Measurements from ENCODE around the gene ATXN1. TPM values are rescaled to one million over a fixed set of nuclear protein-coding genes. Genes with fewer than 3 reads are reported as not detected.

Gene ATXN1
- total RNA-seq, 1 experiment from 2014 or later: 27.0 TPM

DNA sequence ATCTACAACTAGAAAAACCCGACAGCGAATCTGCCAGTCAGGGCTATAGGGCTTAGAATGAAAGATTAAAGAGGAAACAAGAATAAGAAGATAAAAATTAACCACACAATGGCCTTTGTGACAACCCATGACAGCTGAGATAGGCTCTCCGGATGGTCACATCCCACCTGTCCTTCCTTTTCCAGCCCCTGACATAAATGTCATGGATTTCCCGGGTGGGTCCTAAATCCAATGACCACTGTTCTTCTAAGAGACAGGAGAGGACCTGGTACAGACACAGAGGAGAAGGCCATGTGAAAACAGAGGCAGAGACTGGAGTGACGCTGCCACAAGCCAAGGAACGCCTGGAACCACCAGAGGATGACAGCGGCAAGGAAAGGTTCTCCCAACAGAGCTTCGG lies 41.8 kb downstream of the ATXN1 start:
- H3F3A ChIP-seq (ENCODE audit: low read length, unreplicated experiment): no peaks in the 10 kb centered on the region
- TF ChIP-seq EZH2 (IDR thresholded peaks at IDR 0.05; ENCODE audit: low read length, unreplicated experiment) (no peak), EZH2phosphoT487 (IDR thresholded peaks at IDR 0.05; ENCODE audit: borderline replicate concordance, low read length) (no peak)
- TF ChIP-seq, protein P1, sequence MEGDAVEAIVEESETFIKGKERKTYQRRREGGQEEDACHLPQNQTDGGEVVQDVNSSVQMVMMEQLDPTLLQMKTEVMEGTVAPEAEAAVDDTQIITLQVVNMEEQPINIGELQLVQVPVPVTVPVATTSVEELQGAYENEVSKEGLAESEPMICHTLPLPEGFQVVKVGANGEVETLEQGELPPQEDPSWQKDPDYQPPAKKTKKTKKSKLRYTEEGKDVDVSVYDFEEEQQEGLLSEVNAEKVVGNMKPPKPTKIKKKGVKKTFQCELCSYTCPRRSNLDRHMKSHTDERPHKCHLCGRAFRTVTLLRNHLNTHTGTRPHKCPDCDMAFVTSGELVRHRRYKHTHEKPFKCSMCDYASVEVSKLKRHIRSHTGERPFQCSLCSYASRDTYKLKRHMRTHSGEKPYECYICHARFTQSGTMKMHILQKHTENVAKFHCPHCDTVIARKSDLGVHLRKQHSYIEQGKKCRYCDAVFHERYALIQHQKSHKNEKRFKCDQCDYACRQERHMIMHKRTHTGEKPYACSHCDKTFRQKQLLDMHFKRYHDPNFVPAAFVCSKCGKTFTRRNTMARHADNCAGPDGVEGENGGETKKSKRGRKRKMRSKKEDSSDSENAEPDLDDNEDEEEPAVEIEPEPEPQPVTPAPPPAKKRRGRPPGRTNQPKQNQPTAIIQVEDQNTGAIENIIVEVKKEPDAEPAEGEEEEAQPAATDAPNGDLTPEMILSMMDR (conservative IDR thresholded peaks at IDR 0.05; ENCODE audit: low read depth, low read length): no peak
- intact Hi-C loops (cut with micrococcal nuclease): no loop called here
- no peak for DNase-seq
- H2AFZ ChIP-seq (ENCODE audit: low read length): no peak overlapping the region
- H3K27me3 ChIP-seq (ENCODE audit: low read length): no peaks in the 10 kb centered on the region
- POLR2A ChIA-PET (ENCODE audit: unreplicated experiment): no interaction called here
- H3K9ac ChIP-seq (ENCODE audit: low read length): no peak overlapping the region
- peak overlapping the region; percentile 30; the same call in 1 of the 2 replicates for H3K27ac ChIP-seq (ENCODE audit: low read length)
- H3K4me3 ChIP-seq (ENCODE audit: low read length): no peak overlapping the region
- peaks cover 81% of the 10 kb centered on the region for H3K79me2 ChIP-seq (ENCODE audit: low read length)
- no TSS peak for BruUV-seq (replicated peaks)
- peaks cover 46% of the 10 kb centered on the region for H3K4me1 ChIP-seq (ENCODE audit: insufficient read depth, low read length)
- no peak for ATAC-seq
- H3K36me3 ChIP-seq (ENCODE audit: low read depth, low read length): no peaks in the 10 kb centered on the region
- no peaks in the 10 kb centered on the region for H4K20me1 ChIP-seq (ENCODE audit: low read length)
- H3K4me2 ChIP-seq (ENCODE audit: low read length): no peak overlapping the region
- CTCF ChIA-PET: no interaction called here
- no peaks in the 10 kb centered on the region for H3K9me3 ChIP-seq (ENCODE audit: low read length)
- H3K9me2 ChIP-seq (replicated peaks; ENCODE audit: low read length): no peaks in the 10 kb centered on the region

DNA sequence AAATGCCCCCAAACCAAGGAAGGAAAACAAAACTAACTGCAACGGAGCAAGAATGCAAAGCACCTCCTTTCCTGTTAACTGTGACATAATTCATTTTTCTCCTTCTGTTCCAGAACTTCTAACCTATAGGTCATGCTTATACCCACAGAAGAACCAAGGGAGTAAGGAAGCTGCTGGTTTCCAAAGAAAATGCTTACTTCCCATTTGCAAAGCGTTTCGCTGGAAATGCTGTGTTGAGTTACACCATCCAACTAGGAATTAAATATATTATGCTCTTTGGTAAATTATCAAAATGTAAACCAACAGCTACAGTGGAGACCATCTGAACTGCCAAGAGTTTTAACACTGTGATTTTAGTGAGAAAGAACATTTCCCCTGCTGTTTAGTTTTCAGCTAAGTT lies 42.9 kb downstream of the ATXN1 start:
- Histone ChIP-seq H3F3A (ENCODE audit: low read length, unreplicated experiment) (peaks cover 1% of the 10 kb centered on the region), H3K9ac (ENCODE audit: low read length) (peak overlapping the region; percentile 7; the same call in 1 of the 2 replicates), H2AFZ (ENCODE audit: low read length) (no peak overlapping the region), H3K4me1 (ENCODE audit: insufficient read depth, low read length) (peaks cover 44% of the 10 kb centered on the region), H3K4me2 (ENCODE audit: low read length) (peak overlapping the region; percentile 13; the same call in 1 of the 2 replicates), H3K9me3 (ENCODE audit: low read length) (no peaks in the 10 kb centered on the region), H3K9me2 (replicated peaks; ENCODE audit: low read length) (no peaks in the 10 kb centered on the region), H4K20me1 (ENCODE audit: low read length) (no peaks in the 10 kb centered on the region), H3K36me3 (ENCODE audit: low read depth, low read length) (no peaks in the 10 kb centered on the region), H3K27ac (ENCODE audit: low read length) (peak overlapping the region; percentile 30), H3K4me3 (ENCODE audit: low read length) (no peak overlapping the region), H3K27me3 (ENCODE audit: low read length) (no peaks in the 10 kb centered on the region), H3K79me2 (ENCODE audit: low read length) (peaks cover 77% of the 10 kb centered on the region)
- intact Hi-C loops (cut with micrococcal nuclease): no loop called here
- CTCF ChIA-PET: no interaction called here
- ATAC-seq: no peak
- no peak for DNase-seq
- TF ChIP-seq, protein P1 (conservative IDR thresholded peaks at IDR 0.05; ENCODE audit: low read depth, low read length): no peak
- TF ChIP-seq EZH2phosphoT487 (IDR thresholded peaks at IDR 0.05; ENCODE audit: borderline replicate concordance, low read length) (no peak), EZH2 (IDR thresholded peaks at IDR 0.05; ENCODE audit: low read length, unreplicated experiment) (no peak)
- no TSS peak for BruUV-seq (replicated peaks)
- POLR2A ChIA-PET (ENCODE audit: unreplicated experiment): interaction anchor here (0.5 kb wide), 1 partner anchor 11 kb away, joined by 3 read pairs; no protein-coding TSS in a partner anchor

DNA sequence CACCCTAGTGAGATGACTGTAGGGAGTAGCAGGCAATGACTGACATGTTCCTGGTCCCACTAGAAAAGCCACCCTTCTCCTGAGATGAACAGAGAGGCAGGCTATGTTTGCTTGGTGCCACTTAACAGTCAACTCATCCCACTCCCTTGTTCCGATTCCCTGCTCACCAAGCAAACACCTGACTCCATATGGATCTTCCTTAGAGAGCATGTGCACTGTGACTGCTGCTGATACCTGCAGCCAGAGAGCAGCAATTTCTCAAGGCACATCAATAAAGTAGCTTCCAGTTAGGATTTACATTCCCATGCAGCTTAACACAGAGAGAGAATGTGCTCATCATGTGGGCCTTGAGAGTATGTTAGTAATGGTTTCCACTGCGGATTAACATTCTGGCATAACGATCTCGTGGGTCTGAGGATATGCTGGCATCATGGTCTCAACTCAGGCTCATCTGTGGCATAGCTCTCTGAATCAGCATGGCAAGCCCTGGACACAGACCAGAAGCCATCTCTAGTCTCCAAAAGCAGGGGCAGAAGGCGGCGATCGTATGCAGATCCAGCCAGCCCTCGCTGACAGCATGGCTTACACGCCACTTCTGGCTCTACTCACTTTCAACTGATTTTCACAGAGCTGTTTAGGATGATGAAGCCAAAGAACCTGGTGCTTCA lies 43.9 kb downstream of the ATXN1 start:
- POLR2A ChIA-PET (ENCODE audit: unreplicated experiment): no interaction called here

More for the DNA sequence above, 43.9 kb downstream of the ATXN1 start:
- H4K20me1 ChIP-seq (ENCODE audit: low read length): no peaks in the 10 kb centered on the region
- H3K9ac ChIP-seq (ENCODE audit: low read length): no peak overlapping the region
- CTCF ChIA-PET: no interaction called here
- peaks cover 11% of the 10 kb centered on the region for H3F3A ChIP-seq (ENCODE audit: low read length, unreplicated experiment)
- H3K4me1 ChIP-seq (ENCODE audit: insufficient read depth, low read length): peaks cover 43% of the 10 kb centered on the region
- H2AFZ ChIP-seq (ENCODE audit: low read length): no peak overlapping the region
- intact Hi-C loops (cut with micrococcal nuclease): no loop called here
- no peaks in the 10 kb centered on the region for H3K27me3 ChIP-seq (ENCODE audit: low read length)
- H3K9me2 ChIP-seq (replicated peaks; ENCODE audit: low read length): no peaks in the 10 kb centered on the region
- ATAC-seq: no peak
- no peaks in the 10 kb centered on the region for H3K9me3 ChIP-seq (ENCODE audit: low read length)
- DNase-seq: no peak
- no peaks in the 10 kb centered on the region for H3K36me3 ChIP-seq (ENCODE audit: low read depth, low read length)
- TF ChIP-seq EZH2phosphoT487 (IDR thresholded peaks at IDR 0.05; ENCODE audit: borderline replicate concordance, low read length) (no peak), EZH2 (IDR thresholded peaks at IDR 0.05; ENCODE audit: low read length, unreplicated experiment) (no peak)
- TF ChIP-seq, protein P1 (conservative IDR thresholded peaks at IDR 0.05; ENCODE audit: low read depth, low read length): no peak
- no peak overlapping the region for H3K27ac ChIP-seq (ENCODE audit: low read length)
- peaks cover 71% of the 10 kb centered on the region for H3K79me2 ChIP-seq (ENCODE audit: low read length)
- no peak overlapping the region for H3K4me3 ChIP-seq (ENCODE audit: low read length)
- no TSS peak for BruUV-seq (replicated peaks)
- H3K4me2 ChIP-seq (ENCODE audit: low read length): no peak overlapping the region

All from PC-3 (cell line).